A549 (cell line): ENCODE results near the gene CSTPP1. TPM values are rescaled to one million over a fixed set of nuclear protein-coding genes. Genes with fewer than 3 reads are reported as not detected.

Experiments
- ATAC-seq, 2 experiments: fragments of 200-7000 bp in 1 of 2; fragments of >200 bp in 1 of 2; cut with Nextera tagmentation in 1 of 2; cut with Tn5 transposase in 1 of 2; 3 replicates each; pipeline versions ENCODE4 v1.8.0 to v1.9.1; 2018 to 2020; ENCODE audit warnings: mild to moderate bottlenecking in 1 of 2, moderate library complexity in 1 of 2
- CTCF ChIA-PET: fragments of 300-600 bp; sonication (Branson Sonifier 250); formaldehyde crosslinking; extraction: SDS; loops from one replicate; lab custom pipeline; 2021; ENCODE audit warnings: antibody characterized with exemption, inconsistent platforms; lab: Yijun Ruan, JAX
- POLR2A ChIA-PET: fragments of 350-600 bp; formaldehyde crosslinking; extraction: SDS; loops from one replicate; lab custom pipeline; 2021; ENCODE audit warnings: antibody characterized with exemption, inconsistent platforms; lab: Yijun Ruan, JAX
- DNase-seq, 2 experiments: peaks; one replicate each; pipeline versions ENCODE4 v3.0.0 to v3.0.0-alpha.2; 2011 to 2016; ENCODE audit warnings: low read depth in 1 of 2, low spot score in 1 of 2
- FAIRE-seq: peaks from 2 replicates; lab custom pipeline; 2011; peaks lifted over from hg19 to GRCh38; lab: Jason Lieb, UNC
- H3K27ac ChIP-seq, 2 experiments: fragments of >200 bp; sonication (Bioruptor Twin); formaldehyde crosslinking; 3 replicates each; pipeline ENCODE4 v1.5.1; 2016 to 2017
- H3K4me1 ChIP-seq: fragments of >200 bp; sonication (Bioruptor Twin); formaldehyde crosslinking; 3 replicates; pipeline ENCODE4 v1.6.1; 2016
- H3K4me2 ChIP-seq: fragments of >200 bp; sonication (Bioruptor Twin); formaldehyde crosslinking; 3 replicates; pipeline ENCODE4 v1.6.1; 2016
- H3K4me3 ChIP-seq: fragments of >200 bp; sonication (Bioruptor Twin); formaldehyde crosslinking; 3 replicates; pipeline ENCODE4 v1.5.1; 2016
- H3K9me3 ChIP-seq: fragments of >200 bp; sonication (Bioruptor Twin); formaldehyde crosslinking; 3 replicates; pipeline ENCODE4 v1.6.1; 2016
- BHLHE40 ChIP-seq: IDR thresholded peaks from 2 replicates; pipeline ENCODE4 v1.6.1; 2012; ENCODE audit warnings: low read depth, low read length, inconsistent platforms
- CHD2 ChIP-seq: fragments of 150-350 bp; IDR thresholded peaks from 2 replicates; pipeline ENCODE4 v1.6.1; 2014; ENCODE audit warnings: low read length; ENCODE audit not compliant: partially characterized antibody
- EHF ChIP-seq: fragments of 250-450 bp; sonication (Bioruptor Pico); IDR thresholded peaks from 2 replicates; pipeline ENCODE4 v1.5.0; 2020; ENCODE audit warnings: mild to moderate bottlenecking
- EHMT2 ChIP-seq: fragments of 200-600 bp; sonication (generic); IDR thresholded peaks from 2 replicates; pipeline ENCODE4 v1.6.1; 2016; ENCODE audit warnings: antibody characterized with exemption, low read depth, mild to moderate bottlenecking, moderate library complexity
- EP300 ChIP-seq, 2 experiments: fragments of >200 bp; sonication (Bioruptor Twin); formaldehyde crosslinking; IDR thresholded peaks; 2 replicates in 1 of 2; 3 replicates in 1 of 2; pipeline ENCODE4 v1.6.1; 2016 to 2017
- FOSL2 ChIP-seq, 2 experiments: fragments of 450-650 bp in 1 of 2; fragments of >200 bp in 1 of 2; sonication (Bioruptor Twin) in 1 of 2; formaldehyde crosslinking; IDR thresholded peaks; 2 replicates each; pipeline versions ENCODE4 v1.5.0 to v1.6.1; 2016 to 2020; ENCODE audit warnings: mild to moderate bottlenecking in 1 of 2, moderate library complexity in 1 of 2
- GATA3 ChIP-seq: IDR thresholded peaks from 2 replicates; pipeline ENCODE4 v1.6.1; 2012; ENCODE audit warnings: borderline replicate concordance
- JUNB ChIP-seq: fragments of >200 bp; sonication (Bioruptor Twin); formaldehyde crosslinking; IDR thresholded peaks from 2 replicates; pipeline ENCODE4 v1.6.1; 2016
- MAFK ChIP-seq: fragments of 450-650 bp; IDR thresholded peaks from 2 replicates; pipeline ENCODE4 v1.6.1; 2014; ENCODE audit not compliant: partially characterized antibody
- NR3C1 ChIP-seq: fragments of >200 bp; sonication (Bioruptor Twin); formaldehyde crosslinking; IDR thresholded peaks from 3 replicates; pipeline ENCODE4 v1.6.1; 2017
- PHF8 ChIP-seq: fragments of 200-600 bp; sonication (generic); IDR thresholded peaks from 2 replicates; pipeline ENCODE4 v1.6.1; 2016; ENCODE audit warnings: low read depth, mild to moderate bottlenecking, antibody characterized with exemption, moderate library complexity, borderline replicate concordance
- RAD21 ChIP-seq, 2 experiments: fragments of >200 bp in 1 of 2; sonication (Bioruptor Twin) in 1 of 2; formaldehyde crosslinking in 1 of 2; IDR thresholded peaks in 1 of 2; conservative IDR thresholded peaks in 1 of 2; 2 replicates in 1 of 2; 3 replicates in 1 of 2; pipeline ENCODE4 v1.6.1; 2012 to 2018; ENCODE audit warnings: inconsistent platforms in 1 of 2
- RARB ChIP-seq: fragments of 250-450 bp; sonication (Bioruptor Pico); IDR thresholded peaks from 2 replicates; pipeline ENCODE4 v1.8.0; 2021; ENCODE audit warnings: mild to moderate bottlenecking, moderate library complexity
- RCOR1 ChIP-seq: fragments of 150-350 bp; IDR thresholded peaks from 2 replicates; pipeline ENCODE4 v1.6.1; 2014; ENCODE audit warnings: antibody characterized with exemption, low read length, low read depth
- RNF2 ChIP-seq: fragments of 200-600 bp; sonication (generic); IDR thresholded peaks from 2 replicates; pipeline ENCODE4 v1.6.1; 2016; ENCODE audit warnings: low read depth, mild to moderate bottlenecking, antibody characterized with exemption, moderate library complexity, borderline replicate concordance
- SREBF2 ChIP-seq: fragments of 450-650 bp; IDR thresholded peaks from 2 replicates; pipeline ENCODE4 v1.6.1; 2014; ENCODE audit warnings: mild to moderate bottlenecking, moderate library complexity
- TP53 ChIP-seq: fragments of 250-450 bp; sonication (Bioruptor Pico); IDR thresholded peaks from 2 replicates; pipeline ENCODE4 v1.5.0; 2021; ENCODE audit warnings: mild to moderate bottlenecking, moderate library complexity
- USF2 ChIP-seq: fragments of 450-650 bp; IDR thresholded peaks from 2 replicates; pipeline ENCODE4 v1.6.1; 2014; ENCODE audit warnings: antibody characterized with exemption
- ZNF302 ChIP-seq: fragments of 250-450 bp; sonication (Bioruptor Pico); IDR thresholded peaks from 2 replicates; pipeline ENCODE4 v1.9.0; 2021; ENCODE audit warnings: inconsistent platforms, mild to moderate bottlenecking, moderate library complexity
- whole genome bisulfite sequencing: methylation state at CpG from one replicate; pipeline ENCODE4 v1.1.6; 2017; ENCODE audit errors: missing lambda C conversion rate; 5-methylcytosine and 5-hydroxymethylcytosine counted together
- polyA plus RNA-seq, 4 experiments: library from polyadenylated mRNA; depleted of rRNA in 3 of 4; stranded (reverse); fragments of >200 nt; fragmentation: RNase III in 1 of 4; extraction: RNeasy Plus Mini Kit Qiagen cat#74134 plus additional on column Dnase treatment in 1 of 4; gene quantifications; 2 replicates in 3 of 4; 3 replicates in 1 of 4; pipeline ENCODE4 v1.2.3, GENCODE V29; 2011 to 2017
- TF ChIP-seq, protein P1 (sequence below): IDR thresholded peaks from 2 replicates; pipeline ENCODE4 v1.6.1; 2012; ENCODE audit warnings: low read depth, borderline replicate concordance
- TF ChIP-seq, protein P2 (sequence below): fragments of 150-350 bp; IDR thresholded peaks from 2 replicates; pipeline ENCODE4 v1.6.1; 2014; ENCODE audit warnings: low read depth, mild to moderate bottlenecking, low read length
- TF ChIP-seq, protein P3 (sequence below): IDR thresholded peaks from 2 replicates; pipeline ENCODE4 v1.6.1; 2012

The CSTPP1 gene
- polyA plus RNA-seq, 2 of the 4 experiments (the other 2 are of a cell fraction), result 31.5 to 34.5 TPM

DNA sequence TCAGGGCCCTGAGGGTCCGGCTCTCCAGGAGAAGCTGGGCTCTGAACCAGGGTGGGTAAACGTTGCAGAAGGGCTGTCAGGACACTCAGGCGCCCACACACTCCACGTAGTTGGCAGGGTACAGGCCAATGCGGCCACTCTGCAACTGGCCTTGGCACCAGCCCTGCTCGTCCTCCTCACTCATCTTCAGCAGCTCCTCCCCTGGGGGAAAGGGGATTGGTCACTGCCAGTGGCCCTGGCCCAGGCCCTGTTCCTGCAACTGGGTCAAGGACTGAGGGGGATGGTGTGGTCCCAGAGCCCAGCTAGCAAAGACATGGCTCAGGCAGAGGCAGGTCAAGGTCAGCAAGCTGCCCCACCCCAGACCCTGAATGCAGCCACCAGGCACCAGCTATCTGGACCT is 241.3 kb downstream of the CSTPP1 start:
- CTCF ChIA-PET, result interaction anchor here (0.8 to 10.8 kb wide), 29 partner anchors 10 to 268 kb away, joined by 3 to 173 read pairs (median 5); partner anchors contain the start of genes ACP2, DDB2, NR1H3 and PACSIN3
- 72% methylated on average over 4 of the region's 6 CpGs for WGBS

GRCh38 chr11:47178316-47178715 is 241.8 kb downstream of the CSTPP1 start:
- peaks cover 14% of the 10 kb centered on the region for H3K4me1 ChIP-seq
- ATAC-seq (no peak), DNase-seq (no peak), FAIRE-seq (no peak)
- ChIA-PET POLR2A (interaction anchor here (0.7 to 1.3 kb wide), 4 partner anchors 9 to 82 kb away, joined by 3 to 6 read pairs (median 4); no protein-coding TSS in a partner anchor), CTCF (interaction anchor here (0.8 to 10.8 kb wide), 29 partner anchors 10 to 267 kb away, joined by 3 to 173 read pairs (median 5); partner anchors contain the start of genes ACP2, DDB2, MADD and NR1H3)
- no peaks in the 10 kb centered on the region for H3K9me3 ChIP-seq
- H3K27ac ChIP-seq, result peak overlapping the region in 1 of 2 experiments; percentile 94; a peak in 2 of 6 replicates
- H3K4me3 ChIP-seq, result no peak overlapping the region
- TF ChIP-seq MAFK, result no peak
- no peak for TF ChIP-seq RARB (CRISPR knock-in tag)
- TF ChIP-seq PHF8, result no peak
- TF ChIP-seq NR3C1, result no peak
- TF ChIP-seq EHMT2, result no peak
- TF ChIP-seq SREBF2, result no peak
- TF ChIP-seq FOSL2 (IDR thresholded peaks at IDR 0.05), result no peak
- TF ChIP-seq FOSL2 (CRISPR knock-in tag; IDR thresholded peaks at IDR 0.05), result no peak
- TF ChIP-seq RAD21 (conservative IDR thresholded peaks at IDR 0.05 in 1 of 2, IDR thresholded peaks at IDR 0.05 in 1 of 2), result no peak
- no peak for TF ChIP-seq EP300 (IDR thresholded peaks at IDR 0.05)
- no peak for TF ChIP-seq CHD2
- TF ChIP-seq, protein P1, sequence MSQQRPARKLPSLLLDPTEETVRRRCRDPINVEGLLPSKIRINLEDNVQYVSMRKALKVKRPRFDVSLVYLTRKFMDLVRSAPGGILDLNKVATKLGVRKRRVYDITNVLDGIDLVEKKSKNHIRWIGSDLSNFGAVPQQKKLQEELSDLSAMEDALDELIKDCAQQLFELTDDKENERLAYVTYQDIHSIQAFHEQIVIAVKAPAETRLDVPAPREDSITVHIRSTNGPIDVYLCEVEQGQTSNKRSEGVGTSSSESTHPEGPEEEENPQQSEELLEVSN, result no peak
- no peak for TF ChIP-seq RCOR1
- TF ChIP-seq GATA3, result no peak
- no peak for TF ChIP-seq ZNF302 (CRISPR knock-in tag)
- no peak for TF ChIP-seq USF2
- TF ChIP-seq, protein P2, sequence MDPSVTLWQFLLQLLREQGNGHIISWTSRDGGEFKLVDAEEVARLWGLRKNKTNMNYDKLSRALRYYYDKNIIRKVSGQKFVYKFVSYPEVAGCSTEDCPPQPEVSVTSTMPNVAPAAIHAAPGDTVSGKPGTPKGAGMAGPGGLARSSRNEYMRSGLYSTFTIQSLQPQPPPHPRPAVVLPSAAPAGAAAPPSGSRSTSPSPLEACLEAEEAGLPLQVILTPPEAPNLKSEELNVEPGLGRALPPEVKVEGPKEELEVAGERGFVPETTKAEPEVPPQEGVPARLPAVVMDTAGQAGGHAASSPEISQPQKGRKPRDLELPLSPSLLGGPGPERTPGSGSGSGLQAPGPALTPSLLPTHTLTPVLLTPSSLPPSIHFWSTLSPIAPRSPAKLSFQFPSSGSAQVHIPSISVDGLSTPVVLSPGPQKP, result no peak
- TF ChIP-seq BHLHE40, result no peak
- TF ChIP-seq, protein P3, sequence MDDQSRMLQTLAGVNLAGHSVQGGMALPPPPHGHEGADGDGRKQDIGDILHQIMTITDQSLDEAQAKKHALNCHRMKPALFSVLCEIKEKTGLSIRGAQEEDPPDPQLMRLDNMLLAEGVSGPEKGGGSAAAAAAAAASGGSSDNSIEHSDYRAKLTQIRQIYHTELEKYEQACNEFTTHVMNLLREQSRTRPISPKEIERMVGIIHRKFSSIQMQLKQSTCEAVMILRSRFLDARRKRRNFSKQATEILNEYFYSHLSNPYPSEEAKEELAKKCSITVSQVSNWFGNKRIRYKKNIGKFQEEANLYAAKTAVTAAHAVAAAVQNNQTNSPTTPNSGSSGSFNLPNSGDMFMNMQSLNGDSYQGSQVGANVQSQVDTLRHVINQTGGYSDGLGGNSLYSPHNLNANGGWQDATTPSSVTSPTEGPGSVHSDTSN, result no peak
- no peak for TF ChIP-seq TP53
- TF ChIP-seq EHF, result no peak
- WGBS, result 81% methylated on average over 11 of the region's 11 CpGs
- no peak overlapping the region for H3K4me2 ChIP-seq

More for the DNA sequence above, 241.3 kb downstream of the CSTPP1 start:
- DNase-seq (no peak), FAIRE-seq (no peak), ATAC-seq (no peak; a peak in 1 of 6 replicates)
- H3K4me3 ChIP-seq, result no peak overlapping the region
- POLR2A ChIA-PET, result interaction anchor here (0.7 to 1.3 kb wide), 4 partner anchors 9 to 82 kb away, joined by 3 to 6 read pairs (median 4); no protein-coding TSS in a partner anchor
- TF ChIP-seq RNF2 (no peak), JUNB (no peak)
- TF ChIP-seq, all 56 proteins: peak for 0
- peaks cover 14% of the 10 kb centered on the region for H3K4me1 ChIP-seq
- no peaks in the 10 kb centered on the region for H3K9me3 ChIP-seq
- H3K4me2 ChIP-seq, result peak overlapping the region; percentile 88
- peak overlapping the region; percentile 94 to 100; a peak in 5 of 6 replicates for H3K27ac ChIP-seq
